ENCODE measurements around the gene CNIH1. TPM values are rescaled to one million over a fixed set of nuclear protein-coding genes. Genes with fewer than 3 reads are reported as not detected.

CNIH1 gene
- total and polyA plus RNA-seq, 2 of the 13 experiments (the other 11 are each of a cell fraction or from before 2014, with no cell fraction given), result 166 to 421 TPM

DNA sequence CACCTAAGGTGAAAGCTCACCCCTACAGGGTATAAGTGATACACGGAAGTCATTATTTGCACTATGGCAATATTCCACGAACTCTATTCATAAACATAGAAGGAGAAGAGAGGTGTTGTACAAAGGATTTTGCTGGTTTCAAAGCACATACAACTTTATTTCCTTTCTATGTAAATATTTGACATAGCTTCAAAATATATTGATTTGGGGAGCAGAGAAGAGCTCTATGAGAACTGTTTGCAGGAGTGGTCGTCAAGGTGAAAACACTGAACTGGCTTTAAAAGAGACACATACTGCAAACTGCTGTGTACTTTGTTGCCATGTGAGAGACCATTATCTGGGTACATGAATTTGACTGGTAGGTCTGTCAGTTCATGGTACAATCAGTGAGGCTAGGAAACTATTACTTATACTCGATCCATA lies 16.7 kb downstream of the CNIH1 start (continued):
- TF ChIP-seq, protein P1, sequence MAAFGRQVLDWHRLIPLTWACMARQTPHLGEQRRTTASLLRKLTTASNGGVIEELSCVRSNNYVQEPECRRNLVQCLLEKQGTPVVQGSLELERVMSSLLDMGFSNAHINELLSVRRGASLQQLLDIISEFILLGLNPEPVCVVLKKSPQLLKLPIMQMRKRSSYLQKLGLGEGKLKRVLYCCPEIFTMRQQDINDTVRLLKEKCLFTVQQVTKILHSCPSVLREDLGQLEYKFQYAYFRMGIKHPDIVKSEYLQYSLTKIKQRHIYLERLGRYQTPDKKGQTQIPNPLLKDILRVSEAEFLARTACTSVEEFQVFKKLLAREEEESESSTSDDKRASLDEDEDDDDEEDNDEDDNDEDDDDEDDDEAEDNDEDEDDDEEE (CRISPR knock-in tag; IDR thresholded peaks at IDR 0.05), result no peak
- TF ChIP-seq ZFP41 (CRISPR knock-in tag; IDR thresholded peaks at IDR 0.05; ENCODE audit: borderline replicate concordance) (no peak), JARID2 (CRISPR knock-in tag; IDR thresholded peaks at IDR 0.05; ENCODE audit: insufficient replicate concordance) (no peak), ZFP37 (CRISPR knock-in tag; IDR thresholded peaks at IDR 0.05; ENCODE audit: borderline replicate concordance) (no peak), GATAD2A (CRISPR knock-in tag; IDR thresholded peaks at IDR 0.05) (peak; percentile 95), KMT2A (CRISPR knock-in tag; IDR thresholded peaks at IDR 0.05) (no peak), MED1 (CRISPR knock-in tag; IDR thresholded peaks at IDR 0.05) (peak; percentile 89), ZNF232 (CRISPR knock-in tag; IDR thresholded peaks at IDR 0.05; ENCODE audit: borderline replicate concordance) (no peak), SIX1 (CRISPR knock-in tag; IDR thresholded peaks at IDR 0.05; ENCODE audit: borderline replicate concordance) (peak; percentile 23; the same call in 1 of the 2 replicates), SRY (CRISPR knock-in tag; IDR thresholded peaks at IDR 0.05) (no peak), ETV5 (CRISPR knock-in tag; IDR thresholded peaks at IDR 0.05; ENCODE audit: borderline replicate concordance) (peak; percentile 65; the same call in 1 of the 2 replicates), GABPB1 (CRISPR knock-in tag; IDR thresholded peaks at IDR 0.05) (no peak), HNRNPL (IDR thresholded peaks at IDR 0.05; ENCODE audit: low read depth, low read length) (no peak), ZZZ3 (CRISPR knock-in tag; IDR thresholded peaks at IDR 0.05; ENCODE audit: borderline replicate concordance) (no peak), RBM22 (optimal IDR thresholded peaks at IDR 0.05; ENCODE audit: low read length) (no peak), ZNF367 (CRISPR knock-in tag; IDR thresholded peaks at IDR 0.05; ENCODE audit: borderline replicate concordance) (no peak), ZNF121 (CRISPR knock-in tag; IDR thresholded peaks at IDR 0.05) (no peak), FOXP1 (IDR thresholded peaks at IDR 0.05) (no peak), FOXP1 (CRISPR knock-in tag; IDR thresholded peaks at IDR 0.05) (peak; percentile 71; the same call in 1 of the 2 replicates), MAFF (IDR thresholded peaks at IDR 0.05; ENCODE audit: low read depth, low read length) (no peak)
- TF ChIP-seq, protein P2, sequence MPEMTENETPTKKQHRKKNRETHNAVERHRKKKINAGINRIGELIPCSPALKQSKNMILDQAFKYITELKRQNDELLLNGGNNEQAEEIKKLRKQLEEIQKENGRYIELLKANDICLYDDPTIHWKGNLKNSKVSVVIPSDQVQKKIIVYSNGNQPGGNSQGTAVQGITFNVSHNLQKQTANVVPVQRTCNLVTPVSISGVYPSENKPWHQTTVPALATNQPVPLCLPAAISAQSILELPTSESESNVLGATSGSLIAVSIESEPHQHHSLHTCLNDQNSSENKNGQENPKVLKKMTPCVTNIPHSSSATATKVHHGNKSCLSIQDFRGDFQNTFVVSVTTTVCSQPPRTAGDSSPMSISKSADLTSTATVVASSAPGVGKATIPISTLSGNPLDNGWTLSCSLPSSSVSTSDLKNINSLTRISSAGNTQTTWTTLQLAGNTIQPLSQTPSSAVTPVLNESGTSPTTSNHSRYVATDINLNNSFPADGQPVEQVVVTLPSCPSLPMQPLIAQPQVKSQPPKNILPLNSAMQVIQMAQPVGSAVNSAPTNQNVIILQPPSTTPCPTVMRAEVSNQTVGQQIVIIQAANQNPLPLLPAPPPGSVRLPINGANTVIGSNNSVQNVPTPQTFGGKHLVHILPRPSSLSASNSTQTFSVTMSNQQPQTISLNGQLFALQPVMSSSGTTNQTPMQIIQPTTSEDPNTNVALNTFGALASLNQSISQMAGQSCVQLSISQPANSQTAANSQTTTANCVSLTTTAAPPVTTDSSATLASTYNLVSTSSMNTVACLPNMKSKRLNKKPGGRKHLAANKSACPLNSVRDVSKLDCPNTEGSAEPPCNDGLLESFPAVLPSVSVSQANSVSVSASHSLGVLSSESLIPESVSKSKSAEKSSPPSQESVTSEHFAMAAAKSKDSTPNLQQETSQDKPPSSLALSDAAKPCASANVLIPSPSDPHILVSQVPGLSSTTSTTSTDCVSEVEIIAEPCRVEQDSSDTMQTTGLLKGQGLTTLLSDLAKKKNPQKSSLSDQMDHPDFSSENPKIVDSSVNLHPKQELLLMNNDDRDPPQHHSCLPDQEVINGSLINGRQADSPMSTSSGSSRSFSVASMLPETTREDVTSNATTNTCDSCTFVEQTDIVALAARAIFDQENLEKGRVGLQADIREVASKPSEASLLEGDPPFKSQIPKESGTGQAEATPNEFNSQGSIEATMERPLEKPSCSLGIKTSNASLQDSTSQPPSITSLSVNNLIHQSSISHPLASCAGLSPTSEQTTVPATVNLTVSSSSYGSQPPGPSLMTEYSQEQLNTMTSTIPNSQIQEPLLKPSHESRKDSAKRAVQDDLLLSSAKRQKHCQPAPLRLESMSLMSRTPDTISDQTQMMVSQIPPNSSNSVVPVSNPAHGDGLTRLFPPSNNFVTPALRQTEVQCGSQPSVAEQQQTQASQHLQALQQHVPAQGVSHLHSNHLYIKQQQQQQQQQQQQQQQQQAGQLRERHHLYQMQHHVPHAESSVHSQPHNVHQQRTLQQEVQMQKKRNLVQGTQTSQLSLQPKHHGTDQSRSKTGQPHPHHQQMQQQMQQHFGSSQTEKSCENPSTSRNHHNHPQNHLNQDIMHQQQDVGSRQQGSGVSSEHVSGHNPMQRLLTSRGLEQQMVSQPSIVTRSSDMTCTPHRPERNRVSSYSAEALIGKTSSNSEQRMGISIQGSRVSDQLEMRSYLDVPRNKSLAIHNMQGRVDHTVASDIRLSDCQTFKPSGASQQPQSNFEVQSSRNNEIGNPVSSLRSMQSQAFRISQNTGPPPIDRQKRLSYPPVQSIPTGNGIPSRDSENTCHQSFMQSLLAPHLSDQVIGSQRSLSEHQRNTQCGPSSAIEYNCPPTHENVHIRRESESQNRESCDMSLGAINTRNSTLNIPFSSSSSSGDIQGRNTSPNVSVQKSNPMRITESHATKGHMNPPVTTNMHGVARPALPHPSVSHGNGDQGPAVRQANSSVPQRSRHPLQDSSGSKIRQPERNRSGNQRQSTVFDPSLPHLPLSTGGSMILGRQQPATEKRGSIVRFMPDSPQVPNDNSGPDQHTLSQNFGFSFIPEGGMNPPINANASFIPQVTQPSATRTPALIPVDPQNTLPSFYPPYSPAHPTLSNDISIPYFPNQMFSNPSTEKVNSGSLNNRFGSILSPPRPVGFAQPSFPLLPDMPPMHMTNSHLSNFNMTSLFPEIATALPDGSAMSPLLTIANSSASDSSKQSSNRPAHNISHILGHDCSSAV (CRISPR knock-in tag; IDR thresholded peaks at IDR 0.05; ENCODE audit: borderline replicate concordance), result no peak
- TF ChIP-seq, protein P3, sequence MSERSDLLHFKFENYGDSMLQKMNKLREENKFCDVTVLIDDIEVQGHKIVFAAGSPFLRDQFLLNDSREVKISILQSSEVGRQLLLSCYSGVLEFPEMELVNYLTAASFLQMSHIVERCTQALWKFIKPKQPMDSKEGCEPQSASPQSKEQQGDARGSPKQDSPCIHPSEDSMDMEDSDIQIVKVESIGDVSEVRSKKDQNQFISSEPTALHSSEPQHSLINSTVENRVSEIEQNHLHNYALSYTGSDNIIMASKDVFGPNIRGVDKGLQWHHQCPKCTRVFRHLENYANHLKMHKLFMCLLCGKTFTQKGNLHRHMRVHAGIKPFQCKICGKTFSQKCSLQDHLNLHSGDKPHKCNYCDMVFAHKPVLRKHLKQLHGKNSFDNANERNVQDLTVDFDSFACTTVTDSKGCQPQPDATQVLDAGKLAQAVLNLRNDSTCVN (CRISPR knock-in tag; IDR thresholded peaks at IDR 0.05; ENCODE audit: borderline replicate concordance), result no peak

All from HepG2 (cell line).